ENCODE data around the gene SDK1. TPM values are rescaled to one million over a fixed set of nuclear protein-coding genes. Genes with fewer than 3 reads are reported as not detected.
A peak's percentile ranks its signal among the peaks of the same experiment; 100 is the strongest.

The SDK1 gene
- total RNA-seq, 1 donor from 2014 or later = 10.9 TPM

GRCh38 chr7:4115941-4116610, 815.0 kb downstream of the SDK1 start:
- DNase-seq (ENCODE audit: low spot score) = peak; percentile 60
- Mint-ChIP-seq H3K4me3 (ENCODE audit: unreplicated experiment) (no peak overlapping the region), H3K9me3 (ENCODE audit: low read depth) (peaks cover 22% of the 10 kb centered on the region), H3K36me3 (ENCODE audit: low read depth) (peaks cover 25% of the 10 kb centered on the region), H3K27me3 (ENCODE audit: low read depth) (no peaks in the 10 kb centered on the region), H3K4me1 (ENCODE audit: low read depth) (no peaks in the 10 kb centered on the region), H3K27ac (ENCODE audit: unreplicated experiment) (no peak overlapping the region)
- TF ChIP-seq CTCF (IDR thresholded peaks at IDR 0.05) = no peak

- H3K27ac Mint-ChIP-seq (ENCODE audit: unreplicated experiment) = no peak overlapping the region
- TF ChIP-seq CTCF (IDR thresholded peaks at IDR 0.05) = no peak
- H3K9me3 Mint-ChIP-seq (ENCODE audit: low read depth) = peaks cover 33% of the 10 kb centered on the region
- no peaks in the 10 kb centered on the region for H3K4me1 Mint-ChIP-seq (ENCODE audit: low read depth)
- H3K27me3 Mint-ChIP-seq (ENCODE audit: low read depth) = no peaks in the 10 kb centered on the region
- DNase-seq (ENCODE audit: low spot score) = no peak
- no peak overlapping the region for H3K4me3 Mint-ChIP-seq (ENCODE audit: unreplicated experiment)
- H3K36me3 Mint-ChIP-seq (ENCODE audit: low read depth) = peaks cover 16% of the 10 kb centered on the region
These were observed 818.8 kb downstream of the SDK1 start for GRCh38 chr7:4119848-4120247.

GRCh38 chr7:4123346-4123745, 822.3 kb downstream of the SDK1 start:
- H3K4me1 Mint-ChIP-seq (ENCODE audit: low read depth) = no peaks in the 10 kb centered on the region
- TF ChIP-seq CTCF (IDR thresholded peaks at IDR 0.05) = no peak
- H3K9me3 Mint-ChIP-seq (ENCODE audit: low read depth) = peaks cover 35% of the 10 kb centered on the region
- H3K27me3 Mint-ChIP-seq (ENCODE audit: low read depth) = no peaks in the 10 kb centered on the region
- DNase-seq (ENCODE audit: low spot score) = peak; percentile 38
- H3K27ac Mint-ChIP-seq (ENCODE audit: unreplicated experiment) = no peak overlapping the region
- peaks cover 25% of the 10 kb centered on the region for H3K36me3 Mint-ChIP-seq (ENCODE audit: low read depth)
- H3K4me3 Mint-ChIP-seq (ENCODE audit: unreplicated experiment) = no peak overlapping the region

- peak; percentile 68 for DNase-seq (ENCODE audit: low spot score)
- H3K27ac Mint-ChIP-seq (ENCODE audit: unreplicated experiment) = no peak overlapping the region
- H3K27me3 Mint-ChIP-seq (ENCODE audit: low read depth) = no peaks in the 10 kb centered on the region
- peaks cover 30% of the 10 kb centered on the region for H3K9me3 Mint-ChIP-seq (ENCODE audit: low read depth)
- no peak for TF ChIP-seq CTCF (IDR thresholded peaks at IDR 0.05)
- no peak overlapping the region for H3K4me3 Mint-ChIP-seq (ENCODE audit: unreplicated experiment)
- peaks cover 21% of the 10 kb centered on the region for H3K36me3 Mint-ChIP-seq (ENCODE audit: low read depth)
- H3K4me1 Mint-ChIP-seq (ENCODE audit: low read depth) = no peaks in the 10 kb centered on the region
These were observed 822.8 kb downstream of the SDK1 start for GRCh38 chr7:4123823-4124222.

GRCh38 chr7:4124556-4125477, 823.8 kb downstream of the SDK1 start:
- DNase-seq (ENCODE audit: low spot score) = no peak
- peaks cover 18% of the 10 kb centered on the region for H3K36me3 Mint-ChIP-seq (ENCODE audit: low read depth)
- no peak overlapping the region for H3K27ac Mint-ChIP-seq (ENCODE audit: unreplicated experiment)
- no peaks in the 10 kb centered on the region for H3K4me1 Mint-ChIP-seq (ENCODE audit: low read depth)
- no peak for TF ChIP-seq CTCF (IDR thresholded peaks at IDR 0.05)
- peaks cover 24% of the 10 kb centered on the region for H3K9me3 Mint-ChIP-seq (ENCODE audit: low read depth)
- no peak overlapping the region for H3K4me3 Mint-ChIP-seq (ENCODE audit: unreplicated experiment)
- H3K27me3 Mint-ChIP-seq (ENCODE audit: low read depth) = no peaks in the 10 kb centered on the region

Measured in chondrocyte (in vitro differentiated cells).